Liver (tissue), 9 donors: ENCODE data around the gene HOXB8. TPM values are rescaled to one million over a fixed set of nuclear protein-coding genes. Genes with fewer than 3 reads are reported as not detected.

ENCODE experiments used
- DNase-seq: peaks from one replicate; pipeline ENCODE4 v3.0.0-alpha.2; 2017; ENCODE audit warnings: low spot score
- H3K27ac ChIP-seq, 2 donors: one replicate each; pipeline ENCODE4 v1.7.0; 2013; ENCODE audit warnings: inconsistent platforms in 2 of 2, low read length in 2 of 2, control low read depth in 1 of 2, low read depth in 1 of 2, mild to moderate bottlenecking in 1 of 2
- H3K27me3 ChIP-seq, 4 donors: one replicate each; pipeline versions ENCODE4 v1.6.1 to v1.7.0; 2013; ENCODE audit warnings: low read length in 3 of 4, inconsistent platforms in 1 of 4, mild to moderate bottlenecking in 1 of 4, moderate library complexity in 1 of 4; ENCODE audit not compliant: control insufficient read depth in 4 of 4, insufficient read depth in 4 of 4
- H3K36me3 ChIP-seq, 4 donors: one replicate each; pipeline versions ENCODE4 v1.6.1 to v1.7.0; 2013; ENCODE audit warnings: low read length in 3 of 4, mild to moderate bottlenecking in 3 of 4, low read depth in 1 of 4, moderate library complexity in 1 of 4; ENCODE audit not compliant: control insufficient read depth in 4 of 4, insufficient read depth in 3 of 4
- H3K4me1 ChIP-seq, 4 donors: one replicate each; pipeline versions ENCODE4 v1.6.1 to v1.7.0; 2013; ENCODE audit warnings: low read length in 3 of 4, mild to moderate bottlenecking in 3 of 4, moderate library complexity in 1 of 4; ENCODE audit not compliant: control insufficient read depth in 4 of 4, insufficient read depth in 4 of 4
- H3K4me3 ChIP-seq, 3 donors: one replicate each; pipeline versions ENCODE4 v1.6.1 to v1.7.0; 2013; ENCODE audit warnings: low read length in 3 of 3, control low read depth in 1 of 3, low read depth in 1 of 3, mild to moderate bottlenecking in 1 of 3
- H3K9ac ChIP-seq, 2 donors: one replicate each; pipeline ENCODE4 v1.7.0; 2013; ENCODE audit warnings: low read length in 2 of 2, mild to moderate bottlenecking in 2 of 2, moderate library complexity in 2 of 2, control low read depth in 1 of 2, low read depth in 1 of 2
- H3K9me3 ChIP-seq, 4 donors: one replicate each; pipeline versions ENCODE4 v1.6.1 to v1.7.0; 2013; ENCODE audit warnings: low read length in 3 of 4; ENCODE audit not compliant: control insufficient read depth in 4 of 4
- ATF3 ChIP-seq: IDR thresholded peaks from 2 replicates; pipeline ENCODE4 v1.6.1; 2016; ENCODE audit warnings: antibody characterized with exemption
- CTCF ChIP-seq: fragments of 150-350 bp; IDR thresholded peaks from 2 replicates; pipeline ENCODE4 v1.5.1; 2017; ENCODE audit warnings: improper control_type of control experiment, low read depth, low read length; ENCODE audit not compliant: missing input control
- EGR1 ChIP-seq, 2 donors: IDR thresholded peaks; 2 replicates each; pipeline ENCODE4 v1.6.1; 2016 to 2018; ENCODE audit warnings: antibody characterized with exemption in 2 of 2, low read depth in 2 of 2
- FOXA1 ChIP-seq: IDR thresholded peaks from 2 replicates; pipeline ENCODE4 v1.6.1; 2016; ENCODE audit warnings: antibody characterized with exemption
- FOXA2 ChIP-seq: IDR thresholded peaks from 2 replicates; pipeline ENCODE4 v1.6.1; 2016; ENCODE audit warnings: antibody characterized with exemption
- GABPA ChIP-seq, 2 donors: IDR thresholded peaks in 1 of 2; conservative IDR thresholded peaks in 1 of 2; 2 replicates each; pipeline ENCODE4 v1.6.1; 2016; ENCODE audit warnings: antibody characterized with exemption in 2 of 2, mild to moderate bottlenecking in 1 of 2, moderate library complexity in 1 of 2
- HNF4A ChIP-seq, 2 donors: conservative IDR thresholded peaks; 2 replicates each; pipeline ENCODE4 v1.6.1; 2016; ENCODE audit warnings: antibody characterized with exemption in 2 of 2, mild to moderate bottlenecking in 2 of 2
- HNF4G ChIP-seq: IDR thresholded peaks from 2 replicates; pipeline ENCODE4 v1.6.1; 2016; ENCODE audit warnings: antibody characterized with exemption
- NR2F2 ChIP-seq: IDR thresholded peaks from 2 replicates; pipeline ENCODE4 v1.6.1; 2016; ENCODE audit warnings: antibody characterized with exemption
- RAD21 ChIP-seq, 2 donors: IDR thresholded peaks; 2 replicates each; pipeline ENCODE4 v1.6.1; 2016; ENCODE audit warnings: antibody characterized with exemption in 2 of 2, mild to moderate bottlenecking in 2 of 2
- REST ChIP-seq: IDR thresholded peaks from 2 replicates; pipeline ENCODE4 v1.6.1; 2016; ENCODE audit warnings: antibody characterized with exemption, mild to moderate bottlenecking
- SP1 ChIP-seq: IDR thresholded peaks from 2 replicates; pipeline ENCODE4 v1.6.1; 2018; ENCODE audit warnings: antibody characterized with exemption, mild to moderate bottlenecking
- TAF1 ChIP-seq: conservative IDR thresholded peaks from 2 replicates; pipeline ENCODE4 v1.6.1; 2016; ENCODE audit warnings: antibody characterized with exemption, mild to moderate bottlenecking
- YY1 ChIP-seq: IDR thresholded peaks from 2 replicates; pipeline ENCODE4 v1.6.1; 2016; ENCODE audit warnings: antibody characterized with exemption, mild to moderate bottlenecking
- WGBS: extraction: QIAGEN DNeasy Blood & Tissue Kit; methylation state at CpG from one replicate; pipeline ENCODE4 v1.1.7; 2013; 5-methylcytosine and 5-hydroxymethylcytosine counted together
- polyA plus RNA-seq, 2 donors: library from polyadenylated mRNA; stranded (reverse) in 1 of 2; unstranded in 1 of 2; fragments of 200-250 nt in 1 of 2; fragments of >200 nt in 1 of 2; fragmentation: Nextera tagmentation in 1 of 2; extraction: Ambion mirVana in 1 of 2; gene quantifications; one replicate each; pipeline versions ENCODE4 v1.2.1 to v1.2.3, GENCODE V29; 2013 to 2015
- total RNA-seq, 2 donors: library from RNA; depleted of rRNA; stranded (reverse); fragments of >200 nt; gene quantifications; one replicate each; pipeline ENCODE4 v1.2.3, GENCODE V29; 2014
- donor health status: healthy.
- donor health status: healthy.
- donor health status: healthy.
- donor health status: healthy.
- donor health status: healthy.

HOXB8 gene
- total and polyA plus RNA-seq, 4 donors, result not detected

GRCh38 chr17:48591255-48592056 lies 23.6 kb downstream of the HOXB8 start:
- H3K4me1 ChIP-seq, result peaks cover 0 to 13% (median 2%) of the 10 kb centered on the region in 4 donors
- no peaks in the 10 kb centered on the region for H3K9me3 ChIP-seq
- H3K4me3 ChIP-seq, result no peak overlapping the region
- peaks cover 2 to 12% (median 7%) of the 10 kb centered on the region in 4 donors for H3K27me3 ChIP-seq
- no peaks in the 10 kb centered on the region for H3K36me3 ChIP-seq
- DNase-seq, result no peak
- H3K9ac ChIP-seq, result no peak overlapping the region
- 82% methylated on average over 10 of the region's 10 CpGs for WGBS
- H3K27ac ChIP-seq, result no peak overlapping the region
- no peak for TF ChIP-seq TAF1

- Histone ChIP-seq H3K27ac (no peak overlapping the region), H3K4me1 (peaks cover 2 to 18% (median 8%) of the 10 kb centered on the region in 4 donors), H3K4me3 (no peak overlapping the region), H3K27me3 (peaks cover 2 to 15% (median 8%) of the 10 kb centered on the region in 4 donors), H3K36me3 (no peaks in the 10 kb centered on the region), H3K9ac (no peak overlapping the region), H3K9me3 (no peaks in the 10 kb centered on the region)
- no peak for DNase-seq
- TF ChIP-seq GABPA (IDR thresholded peaks at IDR 0.05 in 1 of 2, conservative IDR thresholded peaks at IDR 0.05 in 1 of 2) (no peak), TAF1 (no peak), ATF3 (no peak), FOXA2 (no peak), NR2F2 (no peak), FOXA1 (no peak), HNF4G (no peak), EGR1 (IDR thresholded peaks at IDR 0.05; ENCODE audit: low read depth in 2 of 2) (no peak), SP1 (no peak), REST (no peak), YY1 (no peak), RAD21 (IDR thresholded peaks at IDR 0.05) (no peak)
Observed at GRCh38 chr17:48590607-48591161, 24.4 kb downstream of the HOXB8 start.

GRCh38 chr17:48589831-48590606 lies 25.1 kb downstream of the HOXB8 start, which contains the start of gene HOXB3:
TSS of gene HOXB3 (minus strand) at chr17:48590241. CDS start at chr17:48552474, 37,767 bp downstream.
- H3K9ac ChIP-seq, result no peak within 1 kb of the TSS
- WGBS, result 34% methylated on average over 23 of the region's 23 CpGs
- H3K9me3 ChIP-seq, result no peaks in the 10 kb centered on the region
- DNase-seq, result no peak
- no peaks in the 10 kb centered on the region for H3K36me3 ChIP-seq
- peaks cover 2 to 15% (median 7%) of the 10 kb centered on the region in 4 donors for H3K27me3 ChIP-seq
- no peak within 1 kb of the TSS for H3K27ac ChIP-seq
- H3K4me3 ChIP-seq, result no peak within 1 kb of the TSS
- peaks cover 2 to 25% (median 12%) of the 10 kb centered on the region in 4 donors for H3K4me1 ChIP-seq
- TF ChIP-seq ATF3, result no peak
- TF ChIP-seq HNF4A (conservative IDR thresholded peaks at IDR 0.05), result no peak
- no peak for TF ChIP-seq RAD21 (IDR thresholded peaks at IDR 0.05)
- no peak for TF ChIP-seq CTCF
- no peak for TF ChIP-seq FOXA2
- TF ChIP-seq GABPA (IDR thresholded peaks at IDR 0.05 in 1 of 2, conservative IDR thresholded peaks at IDR 0.05 in 1 of 2), result no peak
- TF ChIP-seq REST, result no peak
